H7 (cell line): Measurements from ENCODE around the gene FRS2. TPM values are rescaled to one million over a fixed set of nuclear protein-coding genes. Genes with fewer than 3 reads are reported as not detected.

Experiments used
- DNase-seq: peaks from one replicate; pipeline ENCODE4 v3.0.0; 2012
- H3K27me3 ChIP-seq: 2 replicates; pipeline ENCODE4 v1.6.0; 2011; ENCODE audit warnings: mild to moderate bottlenecking, low read length; ENCODE audit not compliant: control insufficient read depth, insufficient read depth
- H3K36me3 ChIP-seq: replicated peaks from 2 replicates; pipeline ENCODE4 v1.5.1; 2011; ENCODE audit warnings: low read length; ENCODE audit not compliant: control insufficient read depth, insufficient read depth
- H3K4me3 ChIP-seq: 2 replicates; pipeline ENCODE4 v1.5.1; 2011; ENCODE audit warnings: low read depth, mild to moderate bottlenecking, control low read depth, low read length, moderate library complexity; ENCODE audit not compliant: insufficient read depth
- total RNA-seq: library from RNA; depleted of rRNA; stranded (reverse); fragments of >200 nt; shearing (Covaris generic); gene quantifications from 2 replicates; pipeline ENCODE4 v1.2.3, GENCODE V29; 2014

The FRS2 gene
- total RNA-seq, 1 experiment from 2014 or later = 21.8 TPM

- Histone ChIP-seq H3K4me3 (no peak overlapping the region), H3K27me3 (no peaks in the 10 kb centered on the region), H3K36me3 (no peaks in the 10 kb centered on the region)
- no peak for DNase-seq
Observed at GRCh38 chr12:69519871-69520270, 49.7 kb downstream of the FRS2 start.

- H3K36me3 ChIP-seq = no peaks in the 10 kb centered on the region
- no peak for DNase-seq
- H3K27me3 ChIP-seq = no peaks in the 10 kb centered on the region
- no peak overlapping the region for H3K4me3 ChIP-seq
Observed at GRCh38 chr12:69523433-69524330, 53.5 kb downstream of the FRS2 start.

- no peak overlapping the region for H3K4me3 ChIP-seq
- DNase-seq = no peak
- H3K36me3 ChIP-seq = no peaks in the 10 kb centered on the region
- no peaks in the 10 kb centered on the region for H3K27me3 ChIP-seq
Observed at GRCh38 chr12:69524331-69524630, 54.1 kb downstream of the FRS2 start.

GRCh38 chr12:69524755-69525469, 54.7 kb downstream of the FRS2 start:
- Histone ChIP-seq H3K27me3 (no peaks in the 10 kb centered on the region), H3K4me3 (no peak overlapping the region), H3K36me3 (no peaks in the 10 kb centered on the region)
- DNase-seq = no peak

- DNase-seq = no peak
- no peaks in the 10 kb centered on the region for H3K27me3 ChIP-seq
Observed at GRCh38 chr12:69527506-69528272, 57.5 kb downstream of the FRS2 start.

GRCh38 chr12:69529021-69529420, 58.8 kb downstream of the FRS2 start:
- Histone ChIP-seq H3K27me3 (no peaks in the 10 kb centered on the region), H3K36me3 (no peaks in the 10 kb centered on the region; the same call in 1 of the 2 replicates), H3K4me3 (no peak overlapping the region)
- no peak for DNase-seq

More at GRCh38 chr12:69527506-69528272, 57.5 kb downstream of the FRS2 start:
- H3K36me3 ChIP-seq = no peaks in the 10 kb centered on the region; the same call in 1 of the 2 replicates
- no peak overlapping the region for H3K4me3 ChIP-seq

- Histone ChIP-seq H3K27me3 (no peaks in the 10 kb centered on the region), H3K36me3 (no peaks in the 10 kb centered on the region; the same call in 1 of the 2 replicates), H3K4me3 (no peak overlapping the region)
- DNase-seq = no peak
Observed at GRCh38 chr12:69533844-69534243, 63.7 kb downstream of the FRS2 start.

- Histone ChIP-seq H3K27me3 (no peaks in the 10 kb centered on the region), H3K36me3 (no peaks in the 10 kb centered on the region; the same call in 1 of the 2 replicates), H3K4me3 (no peak overlapping the region)
- peak; percentile 62 for DNase-seq
Observed at GRCh38 chr12:69534389-69534822, 64.2 kb downstream of the FRS2 start.

GRCh38 chr12:69540987-69541386, 70.8 kb downstream of the FRS2 start:
- H3K27me3 ChIP-seq = no peaks in the 10 kb centered on the region
- no peaks in the 10 kb centered on the region for H3K36me3 ChIP-seq
- no peak overlapping the region for H3K4me3 ChIP-seq
- DNase-seq = no peak

- no peak for DNase-seq
- H3K36me3 ChIP-seq = no peaks in the 10 kb centered on the region
- H3K4me3 ChIP-seq = no peak overlapping the region
- H3K27me3 ChIP-seq = no peaks in the 10 kb centered on the region
Observed at GRCh38 chr12:69544087-69544486, 73.9 kb downstream of the FRS2 start.

GRCh38 chr12:69545081-69545480, 74.9 kb downstream of the FRS2 start:
- no peaks in the 10 kb centered on the region for H3K36me3 ChIP-seq
- no peak overlapping the region for H3K4me3 ChIP-seq
- DNase-seq = no peak
- H3K27me3 ChIP-seq = no peaks in the 10 kb centered on the region

- DNase-seq = no peak
- Histone ChIP-seq H3K4me3 (no peak overlapping the region), H3K27me3 (no peaks in the 10 kb centered on the region), H3K36me3 (no peaks in the 10 kb centered on the region)
Observed at GRCh38 chr12:69546693-69547438, 76.7 kb downstream of the FRS2 start.

- no peak for DNase-seq
- Histone ChIP-seq H3K27me3 (no peaks in the 10 kb centered on the region), H3K36me3 (no peaks in the 10 kb centered on the region), H3K4me3 (no peak overlapping the region)
Observed at GRCh38 chr12:69548687-69549086, 78.5 kb downstream of the FRS2 start.
